H9 (cell line): ENCODE results near the gene YY1. TPM values are rescaled to one million over a fixed set of nuclear protein-coding genes. Genes with fewer than 3 reads are reported as not detected.
"Not testable (repeated sequence)": the region's sequence is repeated elsewhere in the genome, so short reads cannot be mapped to it uniquely, and the experiment has no call there.

ENCODE experiments used
- DNase-seq: peaks from one replicate; pipeline ENCODE4 v3.0.0-alpha.2; 2017
- H2AFZ ChIP-seq: one replicate; pipeline ENCODE4 v1.6.1; 2013; ENCODE audit warnings: mild to moderate bottlenecking, low read length, control low read depth, moderate library complexity
- H2AK5ac ChIP-seq: 2 replicates; pipeline ENCODE4 v1.6.1; 2013; ENCODE audit warnings: low read length, control low read depth, mixed read lengths; ENCODE audit not compliant: insufficient read length
- H2BK120ac ChIP-seq: one replicate; pipeline ENCODE4 v1.6.1; 2013; ENCODE audit warnings: low read depth, mild to moderate bottlenecking, low read length, control low read depth, inconsistent platforms; ENCODE audit not compliant: poor library complexity, severe bottlenecking
- H2BK12ac ChIP-seq: 2 replicates; pipeline ENCODE4 v1.6.1; 2013; ENCODE audit warnings: low read length, control low read depth, mixed read lengths, low read depth; ENCODE audit not compliant: insufficient read length
- H2BK15ac ChIP-seq: 2 replicates; pipeline ENCODE4 v1.6.1; 2013; ENCODE audit warnings: low read depth, low read length, control low read depth
- H2BK20ac ChIP-seq: one replicate; pipeline ENCODE4 v1.6.1; 2013; ENCODE audit warnings: low read depth, mild to moderate bottlenecking, low read length, control low read depth, inconsistent platforms; ENCODE audit not compliant: poor library complexity, severe bottlenecking
- H2BK5ac ChIP-seq: 2 replicates; pipeline ENCODE4 v1.6.1; 2013; ENCODE audit warnings: low read length, control low read depth, mixed read lengths; ENCODE audit not compliant: insufficient read length
- H3K14ac ChIP-seq: 2 replicates; pipeline ENCODE4 v1.6.1; 2013; ENCODE audit warnings: low read length, control low read depth; ENCODE audit not compliant: insufficient read depth
- H3K18ac ChIP-seq: 2 replicates; pipeline ENCODE4 v1.6.1; 2013; ENCODE audit warnings: low read depth, mild to moderate bottlenecking, mixed read lengths, low read length, control low read depth; ENCODE audit not compliant: insufficient read length
- H3K23ac ChIP-seq: 2 replicates; pipeline ENCODE4 v1.6.1; 2013; ENCODE audit warnings: low read length, control low read depth, mixed read lengths, low read depth; ENCODE audit not compliant: insufficient read length
- H3K23me2 ChIP-seq: 2 replicates; pipeline ENCODE4 v1.6.1; 2013; ENCODE audit warnings: low read depth, mild to moderate bottlenecking, mixed read lengths, low read length, control low read depth; ENCODE audit not compliant: insufficient read length, poor library complexity, severe bottlenecking
- H3K27ac ChIP-seq: 2 replicates; pipeline ENCODE4 v1.5.1; 2013; ENCODE audit warnings: low read length, control low read depth, mixed read lengths, low read depth; ENCODE audit not compliant: insufficient read length
- H3K27me3 ChIP-seq: 2 replicates; pipeline ENCODE4 v1.6.1; 2013; ENCODE audit warnings: low read length, control low read depth, inconsistent platforms; ENCODE audit not compliant: insufficient read depth
- H3K4ac ChIP-seq: 2 replicates; pipeline ENCODE4 v1.6.1; 2013; ENCODE audit warnings: low read depth, mild to moderate bottlenecking, control low read depth, inconsistent platforms, low read length, moderate library complexity
- H3K4me1 ChIP-seq: 2 replicates; pipeline ENCODE4 v1.6.1; 2013; ENCODE audit warnings: low read length, control low read depth, inconsistent platforms; ENCODE audit not compliant: insufficient read depth
- H3K4me2 ChIP-seq: 2 replicates; pipeline ENCODE4 v1.6.1; 2013; ENCODE audit warnings: low read length, control low read depth, mixed read lengths; ENCODE audit not compliant: insufficient read length, insufficient read depth
- H3K56ac ChIP-seq: 2 replicates; pipeline ENCODE4 v1.6.1; 2013; ENCODE audit warnings: low read depth, mild to moderate bottlenecking, mixed read lengths, low read length, control low read depth; ENCODE audit not compliant: insufficient read length
- H3K79me1 ChIP-seq: 2 replicates; pipeline ENCODE4 v1.6.1; 2013; ENCODE audit warnings: low read depth, mild to moderate bottlenecking, moderate library complexity, low read length, control low read depth, inconsistent platforms; ENCODE audit not compliant: insufficient read depth, poor library complexity, severe bottlenecking
- H3K79me2 ChIP-seq: 2 replicates; pipeline ENCODE4 v1.6.1; 2013; ENCODE audit warnings: low read length, control low read depth, inconsistent platforms; ENCODE audit not compliant: insufficient read depth
- H3K9ac ChIP-seq: 2 replicates; pipeline ENCODE4 v1.6.1; 2013; ENCODE audit warnings: low read length, control low read depth, mixed read lengths; ENCODE audit not compliant: insufficient read length; ENCODE audit errors: extremely low read depth
- H3K9me3 ChIP-seq: one replicate; pipeline ENCODE4 v1.6.1; 2013; ENCODE audit warnings: low read depth, low read length, inconsistent platforms; ENCODE audit not compliant: control insufficient read depth
- H3T11ph ChIP-seq: one replicate; pipeline ENCODE4 v1.6.1; 2013; ENCODE audit warnings: mild to moderate bottlenecking, low read length, control low read depth, inconsistent platforms
- H4K20me1 ChIP-seq: one replicate; pipeline ENCODE4 v1.6.1; 2013; ENCODE audit not compliant: control insufficient read depth, insufficient read length, insufficient read depth
- H4K5ac ChIP-seq: 2 replicates; pipeline ENCODE4 v1.6.1; 2013; ENCODE audit warnings: low read depth, mild to moderate bottlenecking, mixed read lengths, low read length, control low read depth; ENCODE audit not compliant: insufficient read length
- H4K8ac ChIP-seq: replicated peaks from 2 replicates; pipeline ENCODE4 v1.6.1; 2013; ENCODE audit warnings: low read length, control low read depth, mixed read lengths, low read depth; ENCODE audit not compliant: insufficient read length
- H4K91ac ChIP-seq: 2 replicates; pipeline ENCODE4 v1.6.1; 2013; ENCODE audit warnings: low read depth, mild to moderate bottlenecking, moderate library complexity, mixed read lengths, low read length, control low read depth; ENCODE audit not compliant: insufficient read length
- H3K27ac Mint-ChIP-seq, 3 experiments: 2 replicates in 2 of 3; 3 replicates in 1 of 3; pipeline ENCODE4 v1.8.0; 2020 to 2021; ENCODE audit warnings: mixed read lengths in 3 of 3, mild to moderate bottlenecking in 1 of 3, moderate library complexity in 1 of 3
- H3K27me3 Mint-ChIP-seq: 2 replicates; pipeline ENCODE4 v1.8.0; 2021; ENCODE audit warnings: low read depth, mild to moderate bottlenecking, moderate library complexity, mixed read lengths
- H3K36me3 Mint-ChIP-seq, 3 experiments: 2 replicates in 2 of 3; 3 replicates in 1 of 3; pipeline ENCODE4 v1.8.0; 2020 to 2021; ENCODE audit warnings: low read depth in 3 of 3, mixed read lengths in 3 of 3; ENCODE audit not compliant: insufficient read depth in 1 of 3
- H3K4me1 Mint-ChIP-seq, 2 experiments: 2 replicates each; pipeline ENCODE4 v1.8.0; 2020; ENCODE audit warnings: mixed read lengths in 2 of 2
- H3K4me3 Mint-ChIP-seq, 2 experiments: 2 replicates in 1 of 2; 3 replicates in 1 of 2; pipeline ENCODE4 v1.8.0; 2020 to 2021; ENCODE audit warnings: mild to moderate bottlenecking in 2 of 2, mixed read lengths in 2 of 2, moderate library complexity in 1 of 2
- H3K9me3 Mint-ChIP-seq, 2 experiments: 2 replicates in 1 of 2; 3 replicates in 1 of 2; pipeline ENCODE4 v1.8.0; 2020; ENCODE audit warnings: mild to moderate bottlenecking in 2 of 2, mixed read lengths in 2 of 2, moderate library complexity in 1 of 2
- WGBS: extraction: QIAGEN DNeasy Blood & Tissue Kit; methylation state at CpG from one replicate; pipeline ENCODE4 v1.1.7; 2013; ENCODE audit warnings: missing lambda C conversion rate, low lambda C conversion rate, mixed read lengths; ENCODE audit not compliant: insufficient read length; ENCODE audit errors: extremely low coverage; 5-methylcytosine and 5-hydroxymethylcytosine counted together
- total RNA-seq: library from RNA; stranded (reverse); gene quantifications from 2 replicates; pipeline ENCODE4 v1.2.1, GENCODE V29; 2021
- TF ChIP-seq, protein P1 (sequence below): fragments of 200-600 bp; sonication (generic); conservative IDR thresholded peaks from 3 replicates; pipeline ENCODE4 v1.8.0; 2021; ENCODE audit warnings: antibody characterized with exemption, mild to moderate bottlenecking

Gene YY1
- total RNA-seq, 1 experiment from 2014 or later, result 103 TPM

DNA sequence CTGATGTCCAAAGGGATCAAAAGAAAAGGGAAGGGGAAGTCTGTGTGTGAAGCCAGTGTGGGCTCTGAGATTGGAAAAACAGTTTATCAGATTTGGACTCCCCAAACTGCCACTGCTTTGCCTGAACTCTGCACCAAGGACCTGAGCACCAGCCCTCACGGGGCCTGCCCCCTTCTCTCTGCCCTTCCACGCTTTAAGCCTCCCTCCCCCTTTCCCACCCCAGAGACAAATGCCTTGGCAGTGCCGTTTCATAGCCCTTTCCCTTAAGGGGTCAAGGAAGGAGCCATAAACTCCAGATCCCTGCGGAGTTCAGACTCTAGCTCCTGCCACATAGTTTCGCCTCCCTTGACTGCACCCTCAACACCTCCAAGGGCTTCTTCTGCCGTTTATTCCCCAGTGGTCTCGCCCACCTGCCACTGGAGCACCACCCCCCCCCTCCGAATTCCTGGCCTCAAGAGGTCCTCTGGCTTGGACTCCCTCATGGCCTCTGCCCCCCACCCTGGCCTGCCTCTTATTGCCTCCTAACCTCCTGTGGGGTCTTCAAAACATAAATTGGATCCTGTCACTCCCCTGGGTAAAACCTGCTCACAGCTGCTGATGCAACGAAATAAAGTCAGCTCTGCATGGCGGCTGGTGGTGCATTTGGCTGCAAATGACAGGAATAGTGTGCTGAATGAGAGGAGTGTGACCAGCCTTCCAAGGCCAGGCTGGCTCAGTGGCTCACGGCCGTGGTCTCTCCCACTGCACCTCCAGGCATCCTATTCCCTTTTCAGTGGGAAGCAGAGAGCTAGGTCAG, 48.5 kb downstream of the YY1 start:
- Histone ChIP-seq H3K9ac (no peak overlapping the region), H4K5ac (no peak overlapping the region), H3K4me1 (no peaks in the 10 kb centered on the region; the same call in 1 of the 2 replicates), H3K18ac (no peak overlapping the region), H3K27me3 (no peaks in the 10 kb centered on the region), H2BK120ac (no peak overlapping the region), H3K9me3 (no peaks in the 10 kb centered on the region), H3K79me2 (no peaks in the 10 kb centered on the region), H2BK15ac (no peak overlapping the region), H3K23ac (no peak overlapping the region), H4K91ac (no peak overlapping the region), H2BK12ac (no peak overlapping the region), H4K20me1 (no peaks in the 10 kb centered on the region), H2AK5ac (no peak overlapping the region), H3T11ph (no peak overlapping the region), H2BK20ac (no peak overlapping the region), H3K23me2 (no peaks in the 10 kb centered on the region), H3K56ac (no peak overlapping the region), H3K4ac (no peak overlapping the region), H3K14ac (no peak overlapping the region), H2BK5ac (no peak overlapping the region), H3K27ac (no peak overlapping the region), H3K4me2 (no peak overlapping the region), H4K8ac (no peak overlapping the region), H2AFZ (no peak overlapping the region), H3K79me1 (no peaks in the 10 kb centered on the region)
- Mint-ChIP-seq H3K27me3 (no peaks in the 10 kb centered on the region), H3K4me1 (peaks cover 23 to 32% of the 10 kb centered on the region in 2 experiments), H3K4me3 (peak overlapping the region in 1 of 2 experiments; percentile 57; a peak in 1 of 5 replicates), H3K27ac (peak overlapping the region; percentile 53 to 74 (median 55); a peak in 2 of 7 replicates), H3K9me3 (no peaks in the 10 kb centered on the region), H3K36me3 (peaks cover 3 to 36% (median 34%) of the 10 kb centered on the region in 3 experiments; a peak in 6 of 7 replicates)
- no CpG with 5 or more reads among the region's 12 CpGs for WGBS
- TF ChIP-seq, protein P1, sequence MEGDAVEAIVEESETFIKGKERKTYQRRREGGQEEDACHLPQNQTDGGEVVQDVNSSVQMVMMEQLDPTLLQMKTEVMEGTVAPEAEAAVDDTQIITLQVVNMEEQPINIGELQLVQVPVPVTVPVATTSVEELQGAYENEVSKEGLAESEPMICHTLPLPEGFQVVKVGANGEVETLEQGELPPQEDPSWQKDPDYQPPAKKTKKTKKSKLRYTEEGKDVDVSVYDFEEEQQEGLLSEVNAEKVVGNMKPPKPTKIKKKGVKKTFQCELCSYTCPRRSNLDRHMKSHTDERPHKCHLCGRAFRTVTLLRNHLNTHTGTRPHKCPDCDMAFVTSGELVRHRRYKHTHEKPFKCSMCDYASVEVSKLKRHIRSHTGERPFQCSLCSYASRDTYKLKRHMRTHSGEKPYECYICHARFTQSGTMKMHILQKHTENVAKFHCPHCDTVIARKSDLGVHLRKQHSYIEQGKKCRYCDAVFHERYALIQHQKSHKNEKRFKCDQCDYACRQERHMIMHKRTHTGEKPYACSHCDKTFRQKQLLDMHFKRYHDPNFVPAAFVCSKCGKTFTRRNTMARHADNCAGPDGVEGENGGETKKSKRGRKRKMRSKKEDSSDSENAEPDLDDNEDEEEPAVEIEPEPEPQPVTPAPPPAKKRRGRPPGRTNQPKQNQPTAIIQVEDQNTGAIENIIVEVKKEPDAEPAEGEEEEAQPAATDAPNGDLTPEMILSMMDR, result no peak
- DNase-seq, result peak; percentile 32

DNA sequence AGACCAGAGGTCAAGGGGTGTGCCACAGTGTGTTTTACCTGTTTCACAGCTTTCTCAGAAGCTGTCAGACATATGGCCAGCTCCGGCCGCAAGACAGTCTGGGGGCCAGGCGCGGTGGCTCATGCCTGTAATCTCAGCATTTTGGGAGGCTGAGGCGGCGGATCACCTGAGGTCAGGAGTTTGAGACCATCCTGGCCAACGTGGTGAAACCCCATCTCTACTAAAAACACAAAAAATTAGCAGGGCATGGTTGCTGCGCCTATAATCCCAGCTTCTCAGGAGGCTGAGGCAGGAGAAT, 49.0 kb downstream of the YY1 start:
- not testable (repeated sequence) for H3K4me1 ChIP-seq, H3K79me1 ChIP-seq, H2BK15ac ChIP-seq, H3K23ac ChIP-seq, H3K4me2 ChIP-seq, H2BK20ac ChIP-seq, H3K4ac ChIP-seq, H3K56ac ChIP-seq, H3K18ac ChIP-seq, H3K9me3 Mint-ChIP-seq, H3K27me3 ChIP-seq, H2BK120ac ChIP-seq, H3T11ph ChIP-seq, DNase-seq, H3K4me3 Mint-ChIP-seq, H4K20me1 ChIP-seq, H3K27ac ChIP-seq, H4K5ac ChIP-seq, H3K9ac ChIP-seq, H4K8ac ChIP-seq, H4K91ac ChIP-seq, H2AK5ac ChIP-seq, H3K23me2 ChIP-seq, H3K79me2 ChIP-seq, H2BK12ac ChIP-seq, H3K9me3 ChIP-seq, H3K27ac Mint-ChIP-seq, H3K14ac ChIP-seq, H2AFZ ChIP-seq, H3K27me3 Mint-ChIP-seq, H2BK5ac ChIP-seq
- whole genome bisulfite sequencing, result no CpG with 5 or more reads among the region's 8 CpGs
- peaks cover 3 to 39% (median 34%) of the 10 kb centered on the region in 3 experiments; a peak in 6 of 7 replicates for H3K36me3 Mint-ChIP-seq
- H3K4me1 Mint-ChIP-seq, result peaks cover 23 to 32% of the 10 kb centered on the region in 2 experiments
